Cortex of kidney (tissue), 1 donor: ENCODE results near the gene FAM228B.
"Not testable (repeated sequence)": the region's sequence is repeated elsewhere in the genome, so short reads cannot be mapped to it uniquely, and the experiment has no call there.

Source experiments
- DNase-seq: peaks from one replicate; lab custom pipeline; 2025; lab: John Stamatoyannopoulos, UW

The FAM228B gene

GRCh38 chr2:24159708-24160107 is 36.4 kb downstream of the FAM228B start:
- no peak for DNase-seq

GRCh38 chr2:24160761-24161160 is 37.5 kb downstream of the FAM228B start:
- DNase-seq = no peak

GRCh38 chr2:24162494-24162893 is 39.2 kb downstream of the FAM228B start:
- DNase-seq = no peak

- DNase-seq = no peak
Observed at GRCh38 chr2:24163186-24163585, 39.9 kb downstream of the FAM228B start.

- no peak for DNase-seq
Observed at GRCh38 chr2:24163601-24164000, 40.3 kb downstream of the FAM228B start.

- no peak for DNase-seq
Observed at GRCh38 chr2:24164416-24164973, 41.2 kb downstream of the FAM228B start.

- DNase-seq = no peak
Observed at GRCh38 chr2:24169023-24169422, 45.8 kb downstream of the FAM228B start.

GRCh38 chr2:24174851-24175277 is 51.6 kb downstream of the FAM228B start, which contains the start of gene FAM228A:
Gene FAM228A (plus strand): TSS chr2:24175053. CDS start chr2:24175481, 428 bp downstream.
- no peak for DNase-seq

- DNase-seq = no peak
Observed at GRCh38 chr2:24175631-24176187, 52.4 kb downstream of the FAM228B start.

- no peak for DNase-seq
Observed at GRCh38 chr2:24176326-24176725, 53.1 kb downstream of the FAM228B start.

GRCh38 chr2:24179683-24180082 is 56.4 kb downstream of the FAM228B start:
- DNase-seq = no peak

GRCh38 chr2:24181849-24182248 is 58.6 kb downstream of the FAM228B start:
- DNase-seq = no peak

GRCh38 chr2:24182507-24182906 is 59.2 kb downstream of the FAM228B start:
- no peak for DNase-seq

- DNase-seq = no peak
Observed at GRCh38 chr2:24183366-24184069, 60.2 kb downstream of the FAM228B start.

GRCh38 chr2:24189551-24189950 is 66.3 kb downstream of the FAM228B start:
- no peak for DNase-seq

GRCh38 chr2:24190503-24190902 is 67.2 kb downstream of the FAM228B start:
- DNase-seq = no peak

GRCh38 chr2:24191156-24191555 is 67.9 kb downstream of the FAM228B start:
- DNase-seq = no peak

GRCh38 chr2:24191848-24192247 is 68.6 kb downstream of the FAM228B start:
- DNase-seq = no peak

GRCh38 chr2:24197213-24197612 is 73.9 kb downstream of the FAM228B start:
- not testable (repeated sequence) for DNase-seq

GRCh38 chr2:24199968-24200590 is 76.8 kb downstream of the FAM228B start:
- no peak for DNase-seq

- no peak for DNase-seq
Observed at GRCh38 chr2:24200799-24201198, 77.5 kb downstream of the FAM228B start.

- DNase-seq = no peak
Observed at GRCh38 chr2:24203029-24203786, 79.9 kb downstream of the FAM228B start.
